Measurements from ENCODE around the gene FOXP1. TPM values are rescaled to one million over a fixed set of nuclear protein-coding genes. Genes with fewer than 3 reads are reported as not detected.

Gene FOXP1
- total RNA-seq, 1 donor from 2014 or later = 27.3 TPM

DNA sequence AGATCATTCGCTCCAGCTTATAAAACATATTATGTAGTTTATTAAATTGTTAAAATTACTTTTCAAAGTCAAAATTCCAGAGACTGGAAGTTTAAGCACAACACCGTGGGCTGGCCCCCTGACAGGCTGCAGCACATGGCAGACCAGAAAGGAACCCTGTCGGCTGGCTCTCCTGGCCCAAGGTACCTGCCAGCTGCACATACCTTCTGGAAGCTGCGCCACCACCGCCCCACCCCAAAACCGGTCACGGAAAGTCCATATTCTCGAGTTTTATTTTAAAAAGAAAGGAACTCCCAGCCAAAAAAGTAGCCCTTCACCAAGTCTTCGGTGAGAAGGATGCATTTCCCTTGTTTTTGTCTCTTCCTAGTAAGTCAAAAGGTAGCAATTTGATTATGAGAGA is 94.6 kb downstream of the FOXP1 start:
- TF ChIP-seq EZH2phosphoT487 (IDR thresholded peaks at IDR 0.05) (no peak), CTCF (IDR thresholded peaks at IDR 0.05) (no peak), EZH2 (IDR thresholded peaks at IDR 0.05) (no peak)
- H3K79me2 ChIP-seq (ENCODE audit: low read depth) = no peaks in the 10 kb centered on the region
- peaks cover 28% of the 10 kb centered on the region for H3K36me3 Mint-ChIP-seq
- H3K27ac ChIP-seq = no peak overlapping the region
- H3K4me3 ChIP-seq = no peak overlapping the region
- DNase-seq (ENCODE audit: low spot score) = no peak
- no peak overlapping the region for H3K4me3 Mint-ChIP-seq
- no peak overlapping the region for H2AFZ ChIP-seq (replicated peaks)
- no peaks in the 10 kb centered on the region for H3K27me3 ChIP-seq
- H3K27me3 Mint-ChIP-seq (ENCODE audit: insufficient read depth, low read depth) = no peaks in the 10 kb centered on the region
- H3K36me3 ChIP-seq = no peaks in the 10 kb centered on the region
- no peak overlapping the region for H3K9ac ChIP-seq
- no peaks in the 10 kb centered on the region for H3K9me3 ChIP-seq (ENCODE audit: low read depth)
- no peaks in the 10 kb centered on the region for H3F3A ChIP-seq (ENCODE audit: low read depth)
- H3K27ac Mint-ChIP-seq = no peak overlapping the region
- H3K4me1 Mint-ChIP-seq = peaks cover 13% of the 10 kb centered on the region
- H4K20me1 ChIP-seq (ENCODE audit: low read depth) = peaks cover 7% of the 10 kb centered on the region
- peaks cover 23% of the 10 kb centered on the region for H3K9me3 Mint-ChIP-seq
- peaks cover 3% of the 10 kb centered on the region for H3K4me1 ChIP-seq
- H3K4me2 ChIP-seq = no peak overlapping the region

DNA sequence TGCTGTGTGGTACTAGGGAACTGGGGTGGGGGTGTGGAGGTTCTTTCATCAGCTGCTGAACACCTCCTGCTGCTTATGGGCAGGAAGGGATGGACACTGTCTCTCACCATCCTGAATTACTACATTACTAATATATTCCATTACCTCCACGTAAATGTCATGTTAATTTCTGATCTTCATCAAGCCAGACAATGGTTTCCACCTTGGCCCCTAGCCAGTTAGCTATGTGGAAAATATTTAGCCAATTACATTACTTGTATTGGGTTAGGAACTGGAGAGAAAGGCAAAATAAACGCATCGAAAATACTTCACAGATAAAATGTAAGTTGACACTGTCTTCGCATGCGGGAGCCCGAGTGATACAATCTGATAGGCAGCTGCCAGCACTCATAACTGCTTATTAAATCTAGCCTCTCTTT is 95.1 kb downstream of the FOXP1 start:
- H3K36me3 Mint-ChIP-seq = peaks cover 27% of the 10 kb centered on the region
- no peaks in the 10 kb centered on the region for H3K79me2 ChIP-seq (ENCODE audit: low read depth)

DNA sequence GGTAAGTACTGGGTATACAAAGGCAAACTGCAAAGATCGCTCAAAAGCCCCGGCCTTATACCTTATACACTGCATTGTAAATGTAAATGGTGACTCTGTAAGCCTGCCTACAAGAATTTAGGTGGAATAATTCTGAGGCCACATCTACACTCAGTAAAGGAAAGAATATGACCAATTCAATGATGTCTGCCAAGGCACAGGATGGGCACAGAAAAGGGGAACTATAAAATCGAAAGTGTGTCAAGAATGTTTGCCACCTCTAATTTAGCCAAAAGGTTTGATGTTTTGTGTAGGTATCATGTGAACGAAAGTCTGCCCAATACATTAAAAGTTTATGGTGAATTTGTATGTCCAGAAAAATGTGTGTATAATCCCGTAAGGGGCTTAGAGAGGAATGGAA is 96.1 kb downstream of the FOXP1 start:
- peaks cover 13% of the 10 kb centered on the region for H3K4me1 Mint-ChIP-seq
- no peak overlapping the region for H3K4me2 ChIP-seq
- no peaks in the 10 kb centered on the region for H3K27me3 Mint-ChIP-seq (ENCODE audit: insufficient read depth, low read depth)
- no peaks in the 10 kb centered on the region for H3F3A ChIP-seq (ENCODE audit: low read depth)
- peaks cover 7% of the 10 kb centered on the region for H4K20me1 ChIP-seq (ENCODE audit: low read depth)
- no peaks in the 10 kb centered on the region for H3K79me2 ChIP-seq (ENCODE audit: low read depth)
- H3K36me3 Mint-ChIP-seq = peaks cover 18% of the 10 kb centered on the region
- no peaks in the 10 kb centered on the region for H3K9me3 ChIP-seq (ENCODE audit: low read depth)
- no peak overlapping the region for H3K9ac ChIP-seq
- peaks cover 15% of the 10 kb centered on the region for H3K9me3 Mint-ChIP-seq
- H3K36me3 ChIP-seq = no peaks in the 10 kb centered on the region
- TF ChIP-seq EZH2phosphoT487 (IDR thresholded peaks at IDR 0.05) (no peak), EZH2 (IDR thresholded peaks at IDR 0.05) (no peak), CTCF (IDR thresholded peaks at IDR 0.05) (no peak)
- no peak overlapping the region for H3K4me3 ChIP-seq
- H3K4me1 ChIP-seq = no peaks in the 10 kb centered on the region
- no peak overlapping the region for H3K4me3 Mint-ChIP-seq
- no peak overlapping the region for H3K27ac ChIP-seq
- H3K27me3 ChIP-seq = no peaks in the 10 kb centered on the region
- no peak for DNase-seq (ENCODE audit: low spot score)
- H2AFZ ChIP-seq (replicated peaks) = no peak overlapping the region
- H3K27ac Mint-ChIP-seq = no peak overlapping the region

More for the DNA sequence above, 95.1 kb downstream of the FOXP1 start:
- Mint-ChIP-seq H3K4me1 (peaks cover 13% of the 10 kb centered on the region), H3K27ac (no peak overlapping the region), H3K4me3 (no peak overlapping the region), H3K9me3 (peaks cover 22% of the 10 kb centered on the region), H3K27me3 (ENCODE audit: insufficient read depth, low read depth) (no peaks in the 10 kb centered on the region)
- H3K4me1 ChIP-seq = peaks cover 1% of the 10 kb centered on the region
- H3K9me3 ChIP-seq (ENCODE audit: low read depth) = no peaks in the 10 kb centered on the region
- H3K4me3 ChIP-seq = no peak overlapping the region
- no peak overlapping the region for H3K9ac ChIP-seq
- no peaks in the 10 kb centered on the region for H3F3A ChIP-seq (ENCODE audit: low read depth)
- TF ChIP-seq EZH2 (IDR thresholded peaks at IDR 0.05) (no peak), EZH2phosphoT487 (IDR thresholded peaks at IDR 0.05) (no peak), CTCF (IDR thresholded peaks at IDR 0.05) (no peak)
- no peak overlapping the region for H3K4me2 ChIP-seq
- H3K36me3 ChIP-seq = no peaks in the 10 kb centered on the region
- no peaks in the 10 kb centered on the region for H3K27me3 ChIP-seq
- no peak overlapping the region for H2AFZ ChIP-seq (replicated peaks)
- peaks cover 7% of the 10 kb centered on the region for H4K20me1 ChIP-seq (ENCODE audit: low read depth)
- DNase-seq (ENCODE audit: low spot score) = no peak
- H3K27ac ChIP-seq = no peak overlapping the region

All from neural progenitor cell (in vitro differentiated cells).